Dendritic cell treated with granulocyte-macrophage colony-stimulating factor and Interleukin-4, amounts not matched to agents 40 ng/mL and 50 ng/mL, for 4 days (primary cell): ENCODE results near the gene TBC1D7.

Experiments
- H3K27ac Mint-ChIP-seq: one replicate; pipeline ENCODE4 v1.8.0; 2022; ENCODE audit warnings: mild to moderate bottlenecking, mixed read lengths
- H3K27me3 Mint-ChIP-seq: one replicate; pipeline ENCODE4 v1.8.0; 2022; ENCODE audit warnings: mild to moderate bottlenecking, mixed read lengths
- H3K36me3 Mint-ChIP-seq: one replicate; pipeline ENCODE4 v1.8.0; 2022; ENCODE audit warnings: low read depth, mixed read lengths
- H3K4me1 Mint-ChIP-seq: one replicate; pipeline ENCODE4 v1.8.0; 2022; ENCODE audit warnings: low read depth, mixed read lengths
- H3K4me3 Mint-ChIP-seq: one replicate; pipeline ENCODE4 v1.8.0; 2022; ENCODE audit warnings: mild to moderate bottlenecking, moderate library complexity, mixed read lengths
- H3K9me3 Mint-ChIP-seq: one replicate; pipeline ENCODE4 v1.8.0; 2022; ENCODE audit warnings: mixed read lengths
- intact Hi-C: fragments of 100-400 bp; cut with micrococcal nuclease; formaldehyde crosslinking; loops from one replicate; pipeline ENCODE4 v1.15.0; 2022

TBC1D7 gene

GRCh38 chr6:13288969-13289391 is 39.4 kb downstream of the TBC1D7 start:
- peaks cover 7% of the 10 kb centered on the region for H3K27me3 Mint-ChIP-seq
- H3K36me3 Mint-ChIP-seq: peaks cover 81% of the 10 kb centered on the region
- H3K4me3 Mint-ChIP-seq: no peak overlapping the region

GRCh38 chr6:13288481-13288880 is 39.9 kb downstream of the TBC1D7 start:
- intact Hi-C loops: no loop called here
- H3K27me3 Mint-ChIP-seq: peaks cover 8% of the 10 kb centered on the region
- H3K4me1 Mint-ChIP-seq: peaks cover 39% of the 10 kb centered on the region
- H3K4me3 Mint-ChIP-seq: no peak overlapping the region
- no peak overlapping the region for H3K27ac Mint-ChIP-seq
- no peaks in the 10 kb centered on the region for H3K9me3 Mint-ChIP-seq
- peaks cover 81% of the 10 kb centered on the region for H3K36me3 Mint-ChIP-seq

More at GRCh38 chr6:13288969-13289391, 39.4 kb downstream of the TBC1D7 start:
- intact Hi-C loops: no loop called here
- Mint-ChIP-seq H3K27ac (no peak overlapping the region), H3K9me3 (no peaks in the 10 kb centered on the region), H3K4me1 (peaks cover 42% of the 10 kb centered on the region)

GRCh38 chr6:13287104-13287503 is 41.2 kb downstream of the TBC1D7 start:
- peaks cover 16% of the 10 kb centered on the region for H3K27me3 Mint-ChIP-seq
- intact Hi-C loops: no loop called here
- H3K4me1 Mint-ChIP-seq: peaks cover 39% of the 10 kb centered on the region
- H3K36me3 Mint-ChIP-seq: peaks cover 79% of the 10 kb centered on the region
- H3K4me3 Mint-ChIP-seq: no peak overlapping the region
- H3K27ac Mint-ChIP-seq: peak overlapping the region; percentile 34
- H3K9me3 Mint-ChIP-seq: no peaks in the 10 kb centered on the region

- peaks cover 39% of the 10 kb centered on the region for H3K4me1 Mint-ChIP-seq
- H3K27ac Mint-ChIP-seq: peak overlapping the region; percentile 58
- intact Hi-C loops: no loop called here
- H3K27me3 Mint-ChIP-seq: peaks cover 16% of the 10 kb centered on the region
- H3K9me3 Mint-ChIP-seq: no peaks in the 10 kb centered on the region
- peaks cover 81% of the 10 kb centered on the region for H3K36me3 Mint-ChIP-seq
- H3K4me3 Mint-ChIP-seq: no peak overlapping the region
Observed at GRCh38 chr6:13286181-13286580, 42.2 kb downstream of the TBC1D7 start.

DNA sequence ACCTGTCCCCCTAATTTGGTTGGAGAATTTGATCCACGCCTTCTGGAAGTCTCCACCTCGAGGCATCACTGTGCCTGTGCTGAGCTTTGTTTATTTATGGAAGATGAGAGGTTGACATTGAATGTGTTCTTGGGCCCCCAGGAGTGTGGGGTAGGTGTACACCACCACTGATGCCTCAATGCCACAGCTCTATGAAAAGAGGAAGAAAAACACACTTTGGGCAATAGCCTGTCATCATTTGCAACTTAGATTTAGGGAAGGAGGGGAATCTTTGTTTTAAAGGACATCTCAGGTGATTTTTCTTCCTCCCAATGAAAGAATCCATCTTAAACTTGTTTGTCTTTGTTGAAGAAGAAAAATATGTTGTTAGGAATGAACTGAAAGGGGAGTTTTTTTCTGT is 42.6 kb downstream of the TBC1D7 start:
- Mint-ChIP-seq H3K9me3 (no peaks in the 10 kb centered on the region), H3K4me1 (peaks cover 39% of the 10 kb centered on the region), H3K4me3 (no peak overlapping the region), H3K36me3 (peaks cover 86% of the 10 kb centered on the region), H3K27ac (peak overlapping the region; percentile 58), H3K27me3 (peaks cover 16% of the 10 kb centered on the region)
- intact Hi-C loops: no loop called here

- intact Hi-C loops: no loop called here
- H3K9me3 Mint-ChIP-seq: no peaks in the 10 kb centered on the region
- no peak overlapping the region for H3K4me3 Mint-ChIP-seq
- H3K4me1 Mint-ChIP-seq: peaks cover 39% of the 10 kb centered on the region
- no peak overlapping the region for H3K27ac Mint-ChIP-seq
- peaks cover 16% of the 10 kb centered on the region for H3K27me3 Mint-ChIP-seq
- peaks cover 83% of the 10 kb centered on the region for H3K36me3 Mint-ChIP-seq
Observed at GRCh38 chr6:13284646-13285045, 43.7 kb downstream of the TBC1D7 start.

- Mint-ChIP-seq H3K4me3 (no peak overlapping the region), H3K9me3 (no peaks in the 10 kb centered on the region), H3K36me3 (peaks cover 79% of the 10 kb centered on the region), H3K27me3 (peaks cover 17% of the 10 kb centered on the region), H3K27ac (no peak overlapping the region), H3K4me1 (peaks cover 38% of the 10 kb centered on the region)
- intact Hi-C loops: no loop called here
Observed at GRCh38 chr6:13283331-13283730, 45.0 kb downstream of the TBC1D7 start.

GRCh38 chr6:13282393-13283069 is 45.8 kb downstream of the TBC1D7 start:
- Mint-ChIP-seq H3K27ac (no peak overlapping the region), H3K4me3 (no peak overlapping the region), H3K4me1 (peaks cover 35% of the 10 kb centered on the region), H3K36me3 (peaks cover 75% of the 10 kb centered on the region), H3K27me3 (peaks cover 19% of the 10 kb centered on the region), H3K9me3 (no peaks in the 10 kb centered on the region)
- intact Hi-C loops: no loop called here

- peaks cover 30% of the 10 kb centered on the region for H3K4me1 Mint-ChIP-seq
Observed at GRCh38 chr6:13281686-13282085, 46.7 kb downstream of the TBC1D7 start.

GRCh38 chr6:13280254-13280653 is 48.1 kb downstream of the TBC1D7 start:
- peaks cover 65% of the 10 kb centered on the region for H3K36me3 Mint-ChIP-seq
- H3K4me3 Mint-ChIP-seq: no peak overlapping the region
- no peak overlapping the region for H3K27ac Mint-ChIP-seq
- peaks cover 24% of the 10 kb centered on the region for H3K4me1 Mint-ChIP-seq
- H3K9me3 Mint-ChIP-seq: no peaks in the 10 kb centered on the region
- intact Hi-C loops: no loop called here
- peaks cover 30% of the 10 kb centered on the region for H3K27me3 Mint-ChIP-seq

More at GRCh38 chr6:13281686-13282085, 46.7 kb downstream of the TBC1D7 start:
- Mint-ChIP-seq H3K36me3 (peaks cover 75% of the 10 kb centered on the region), H3K27ac (no peak overlapping the region), H3K27me3 (peaks cover 25% of the 10 kb centered on the region), H3K9me3 (no peaks in the 10 kb centered on the region), H3K4me3 (no peak overlapping the region)
- intact Hi-C loops: no loop called here

GRCh38 chr6:13278991-13279390 is 49.3 kb downstream of the TBC1D7 start:
- no peak overlapping the region for H3K4me3 Mint-ChIP-seq
- H3K9me3 Mint-ChIP-seq: no peaks in the 10 kb centered on the region
- intact Hi-C loops: loop anchor here (10.0 kb wide), 1 partner anchor 334 kb away; no protein-coding TSS in a partner anchor
- no peak overlapping the region for H3K27ac Mint-ChIP-seq
- H3K4me1 Mint-ChIP-seq: peaks cover 28% of the 10 kb centered on the region
- H3K27me3 Mint-ChIP-seq: peaks cover 24% of the 10 kb centered on the region
- H3K36me3 Mint-ChIP-seq: peaks cover 53% of the 10 kb centered on the region

GRCh38 chr6:13278164-13278563 is 50.2 kb downstream of the TBC1D7 start:
- Mint-ChIP-seq H3K27me3 (peaks cover 20% of the 10 kb centered on the region), H3K4me3 (no peak overlapping the region), H3K36me3 (peaks cover 45% of the 10 kb centered on the region), H3K4me1 (peaks cover 37% of the 10 kb centered on the region), H3K9me3 (no peaks in the 10 kb centered on the region), H3K27ac (no peak overlapping the region)
- intact Hi-C loops: loop anchor here (10.0 kb wide), 1 partner anchor 333 kb away; no protein-coding TSS in a partner anchor

- Mint-ChIP-seq H3K36me3 (peaks cover 39% of the 10 kb centered on the region), H3K4me3 (no peak overlapping the region), H3K27ac (no peak overlapping the region), H3K4me1 (peaks cover 42% of the 10 kb centered on the region), H3K9me3 (no peaks in the 10 kb centered on the region), H3K27me3 (peaks cover 17% of the 10 kb centered on the region)
- intact Hi-C loops: loop anchor here (10.0 kb wide), 1 partner anchor 332 kb away; no protein-coding TSS in a partner anchor
Observed at GRCh38 chr6:13277231-13277630, 51.1 kb downstream of the TBC1D7 start.

- H3K27ac Mint-ChIP-seq: peak overlapping the region; percentile 84
- H3K36me3 Mint-ChIP-seq: peaks cover 23% of the 10 kb centered on the region
- H3K4me3 Mint-ChIP-seq: peak overlapping the region; percentile 9
- intact Hi-C loops: loop anchor here (10.0 kb wide), 1 partner anchor 331 kb away; no protein-coding TSS in a partner anchor
- no peaks in the 10 kb centered on the region for H3K9me3 Mint-ChIP-seq
- H3K27me3 Mint-ChIP-seq: peaks cover 22% of the 10 kb centered on the region
- H3K4me1 Mint-ChIP-seq: peaks cover 47% of the 10 kb centered on the region
Observed at GRCh38 chr6:13275435-13275989, 52.8 kb downstream of the TBC1D7 start.
